Loucy (cell line): ENCODE measurements around the gene FAM53B.

Experiments used
- H2AFZ ChIP-seq: fragments of 200-600 bp; sonication (generic); 2 replicates; pipeline ENCODE4 v1.6.0; 2016; ENCODE audit warnings: antibody characterized with exemption, mild to moderate bottlenecking, low read length, moderate library complexity
- H3F3A ChIP-seq: fragments of 200-600 bp; 2 replicates; pipeline ENCODE4 v1.6.0; 2016; ENCODE audit warnings: antibody characterized with exemption, low read depth, mild to moderate bottlenecking
- H3K27me3 ChIP-seq: fragments of 200-600 bp; sonication (generic); 2 replicates; pipeline ENCODE4 v1.6.1; 2014; ENCODE audit warnings: low read length, mild to moderate bottlenecking; ENCODE audit not compliant: insufficient read depth, poor library complexity, severe bottlenecking
- H3K36me3 ChIP-seq: fragments of 200-600 bp; sonication (generic); 2 replicates; pipeline ENCODE4 v1.6.1; 2016; ENCODE audit warnings: low read length; ENCODE audit not compliant: insufficient read depth
- H3K4me1 ChIP-seq: fragments of 200-600 bp; sonication (generic); 2 replicates; pipeline ENCODE4 v1.5.1; 2014; ENCODE audit warnings: low read length, mild to moderate bottlenecking; ENCODE audit not compliant: insufficient read depth, poor library complexity, severe bottlenecking
- H3K4me2 ChIP-seq: fragments of 200-600 bp; sonication (generic); 2 replicates; pipeline ENCODE4 v1.6.0; 2014; ENCODE audit warnings: antibody characterized with exemption, low read length, low read depth, mild to moderate bottlenecking; ENCODE audit not compliant: poor library complexity, severe bottlenecking
- H3K4me3 ChIP-seq: fragments of 200-600 bp; sonication (generic); 2 replicates; pipeline ENCODE4 v1.5.1; 2014; ENCODE audit warnings: low read length, mild to moderate bottlenecking, mixed read lengths; ENCODE audit not compliant: poor library complexity, severe bottlenecking
- H3K79me2 ChIP-seq: fragments of 200-600 bp; sonication (generic); 2 replicates; pipeline ENCODE4 v1.6.1; 2014; ENCODE audit warnings: low read length; ENCODE audit not compliant: insufficient read depth
- H3K9ac ChIP-seq: fragments of 200-600 bp; sonication (generic); 2 replicates; pipeline ENCODE4 v1.6.0; 2014; ENCODE audit warnings: mild to moderate bottlenecking, low read depth, low read length, moderate library complexity; ENCODE audit not compliant: poor library complexity, severe bottlenecking
- H3K9me2 ChIP-seq: fragments of 200-600 bp; sonication (generic); replicated peaks from 2 replicates; pipeline ENCODE4 v1.6.1; 2016; ENCODE audit warnings: low read depth, low read length, mixed read lengths
- H3K9me3 ChIP-seq: fragments of 200-600 bp; sonication (generic); 2 replicates; pipeline ENCODE4 v1.6.1; 2014; ENCODE audit warnings: mild to moderate bottlenecking, antibody characterized with exemption, low read length, low read depth; ENCODE audit not compliant: insufficient read depth
- H4K20me1 ChIP-seq: fragments of 200-600 bp; sonication (generic); 2 replicates; pipeline ENCODE4 v1.6.0; 2014; ENCODE audit warnings: antibody characterized with exemption, low read length, mild to moderate bottlenecking; ENCODE audit not compliant: insufficient read depth, poor library complexity, severe bottlenecking
- EZH2phosphoT487 ChIP-seq: fragments of 200-600 bp; IDR thresholded peaks from 2 replicates; pipeline ENCODE4 v1.6.1; 2018; ENCODE audit warnings: antibody characterized with exemption, mild to moderate bottlenecking, moderate library complexity, borderline replicate concordance
- TF ChIP-seq, protein P1 (sequence below): fragments of 200-600 bp; sonication (generic); conservative IDR thresholded peaks from 2 replicates; pipeline ENCODE4 v1.5.1; 2014; ENCODE audit warnings: mild to moderate bottlenecking, antibody characterized with exemption, low read length

The FAM53B gene

DNA sequence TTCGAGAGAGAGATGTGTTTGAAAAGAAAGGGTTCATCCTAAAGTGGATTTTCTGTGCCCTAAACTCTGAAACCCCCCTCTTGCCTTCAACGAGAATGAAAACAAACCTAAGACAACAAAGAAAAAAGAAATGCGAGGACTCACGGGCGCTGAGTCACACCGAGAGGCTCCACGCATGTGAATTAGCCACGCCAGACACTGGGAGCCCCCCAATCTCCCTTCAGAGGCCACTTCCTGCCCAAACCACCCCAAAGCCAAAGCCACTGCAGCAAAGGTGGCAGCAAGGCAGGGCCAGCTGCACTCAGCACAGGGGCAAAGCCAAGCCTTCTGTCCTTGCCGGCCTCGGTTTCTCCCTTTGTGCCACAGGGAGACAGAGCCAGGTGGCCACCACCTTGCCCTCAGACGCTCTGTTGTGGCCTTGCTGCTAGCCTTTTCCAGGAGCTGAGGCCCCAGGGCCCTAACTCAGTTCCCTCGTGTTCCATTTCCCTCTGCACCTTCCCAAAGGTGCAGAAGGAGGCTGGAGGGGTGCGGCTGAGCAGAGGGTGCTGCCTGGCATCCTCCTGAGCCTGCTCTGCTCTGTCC is 93.3 kb downstream of the FAM53B start:
- Histone ChIP-seq H3K4me1 (peaks cover 46% of the 10 kb centered on the region), H3K79me2 (peaks cover 66% of the 10 kb centered on the region; the same call in 1 of the 2 replicates), H2AFZ (no peak overlapping the region), H3K9me2 (no peaks in the 10 kb centered on the region), H3K4me2 (peak overlapping the region; percentile 60), H4K20me1 (peaks cover 5% of the 10 kb centered on the region), H3K36me3 (peaks cover 16% of the 10 kb centered on the region; the same call in 1 of the 2 replicates), H3K27me3 (no peaks in the 10 kb centered on the region), H3K4me3 (peak overlapping the region; percentile 14), H3K9ac (peak overlapping the region; percentile 46), H3F3A (no peaks in the 10 kb centered on the region), H3K9me3 (no peaks in the 10 kb centered on the region)
- TF ChIP-seq, protein P1, sequence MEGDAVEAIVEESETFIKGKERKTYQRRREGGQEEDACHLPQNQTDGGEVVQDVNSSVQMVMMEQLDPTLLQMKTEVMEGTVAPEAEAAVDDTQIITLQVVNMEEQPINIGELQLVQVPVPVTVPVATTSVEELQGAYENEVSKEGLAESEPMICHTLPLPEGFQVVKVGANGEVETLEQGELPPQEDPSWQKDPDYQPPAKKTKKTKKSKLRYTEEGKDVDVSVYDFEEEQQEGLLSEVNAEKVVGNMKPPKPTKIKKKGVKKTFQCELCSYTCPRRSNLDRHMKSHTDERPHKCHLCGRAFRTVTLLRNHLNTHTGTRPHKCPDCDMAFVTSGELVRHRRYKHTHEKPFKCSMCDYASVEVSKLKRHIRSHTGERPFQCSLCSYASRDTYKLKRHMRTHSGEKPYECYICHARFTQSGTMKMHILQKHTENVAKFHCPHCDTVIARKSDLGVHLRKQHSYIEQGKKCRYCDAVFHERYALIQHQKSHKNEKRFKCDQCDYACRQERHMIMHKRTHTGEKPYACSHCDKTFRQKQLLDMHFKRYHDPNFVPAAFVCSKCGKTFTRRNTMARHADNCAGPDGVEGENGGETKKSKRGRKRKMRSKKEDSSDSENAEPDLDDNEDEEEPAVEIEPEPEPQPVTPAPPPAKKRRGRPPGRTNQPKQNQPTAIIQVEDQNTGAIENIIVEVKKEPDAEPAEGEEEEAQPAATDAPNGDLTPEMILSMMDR: no peak
- no peak for TF ChIP-seq EZH2phosphoT487

DNA sequence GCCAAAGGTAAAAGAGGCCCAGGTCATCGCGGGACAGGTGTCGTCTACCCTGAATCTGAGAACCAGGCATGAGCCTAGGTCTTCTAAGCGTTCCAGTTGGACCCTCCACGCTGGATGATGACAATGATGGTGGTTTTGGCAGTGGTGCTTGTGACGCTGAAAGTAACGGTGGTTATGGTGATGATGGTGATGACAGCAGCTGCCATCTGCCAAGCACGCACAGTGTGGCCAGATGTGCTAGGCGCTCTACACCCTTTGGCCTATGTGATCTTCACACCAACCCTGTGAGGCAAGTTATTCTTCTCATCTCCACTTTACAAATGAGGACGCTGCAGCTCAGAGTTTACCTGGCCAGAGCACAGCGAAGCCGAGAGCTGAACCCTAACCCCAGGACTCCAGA is 93.9 kb downstream of the FAM53B start:
- peaks cover 46% of the 10 kb centered on the region for H3K4me1 ChIP-seq
- H3K79me2 ChIP-seq: peaks cover 70% of the 10 kb centered on the region; the same call in 1 of the 2 replicates
- no peaks in the 10 kb centered on the region for H3F3A ChIP-seq
- peaks cover 16% of the 10 kb centered on the region; the same call in 1 of the 2 replicates for H3K36me3 ChIP-seq
- H3K27me3 ChIP-seq: no peaks in the 10 kb centered on the region
- H3K9me3 ChIP-seq: no peaks in the 10 kb centered on the region
- H4K20me1 ChIP-seq: peaks cover 5% of the 10 kb centered on the region
- peak overlapping the region; percentile 60 for H3K4me2 ChIP-seq
- TF ChIP-seq, protein P1: no peak
- TF ChIP-seq EZH2phosphoT487: no peak
- no peaks in the 10 kb centered on the region for H3K9me2 ChIP-seq
- no peak overlapping the region for H2AFZ ChIP-seq
- H3K9ac ChIP-seq: no peak overlapping the region
- H3K4me3 ChIP-seq: no peak overlapping the region

DNA sequence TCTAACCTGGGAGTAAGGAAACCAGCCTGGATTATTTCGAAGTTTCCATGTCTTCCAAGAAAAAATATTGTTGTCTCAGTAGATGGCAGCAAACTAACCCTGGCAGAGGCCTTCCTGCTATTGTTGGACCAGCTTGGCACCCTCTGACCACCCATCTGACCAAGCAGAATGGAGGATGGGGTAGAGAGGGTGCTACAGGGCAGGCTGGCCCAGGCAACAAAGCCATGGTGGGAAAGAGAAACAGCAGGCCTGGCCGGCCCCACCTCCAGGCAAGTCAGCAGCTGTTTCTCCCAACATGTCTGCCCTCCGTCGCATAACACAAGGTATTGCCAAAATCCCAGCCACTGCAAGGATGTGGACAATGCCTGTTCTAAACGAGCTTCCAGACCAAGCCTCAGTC is 95.0 kb downstream of the FAM53B start:
- no peak overlapping the region for H2AFZ ChIP-seq
- H3K4me3 ChIP-seq: no peak overlapping the region
- H3K79me2 ChIP-seq: peaks cover 73% of the 10 kb centered on the region; the same call in 1 of the 2 replicates
- H3F3A ChIP-seq: no peaks in the 10 kb centered on the region
- H3K27me3 ChIP-seq: no peaks in the 10 kb centered on the region
- peak overlapping the region; percentile 9 for H3K9ac ChIP-seq
- peak overlapping the region; percentile 66 for H3K4me2 ChIP-seq
- TF ChIP-seq, protein P1: no peak
- no peak for TF ChIP-seq EZH2phosphoT487
- H3K9me3 ChIP-seq: no peaks in the 10 kb centered on the region
- no peaks in the 10 kb centered on the region for H3K9me2 ChIP-seq
- H4K20me1 ChIP-seq: peaks cover 5% of the 10 kb centered on the region
- H3K4me1 ChIP-seq: peaks cover 49% of the 10 kb centered on the region
- peaks cover 12% of the 10 kb centered on the region; the same call in 1 of the 2 replicates for H3K36me3 ChIP-seq
